ENCODE results near the gene MYO5A.

- TF ChIP-seq CTCF (optimal IDR thresholded peaks at IDR 0.05 in 1 of 3, IDR thresholded peaks at IDR 0.05 in 1 of 3, conservative IDR thresholded peaks at IDR 0.05 in 1 of 3; ENCODE audit: extremely low read depth in 1 of 3, insufficient read depth in 2 of 3, low read length in 3 of 3), result peak in 1 of 3 experiments; percentile 66
- no peak for TF ChIP-seq EZH2 (IDR thresholded peaks at IDR 0.05; ENCODE audit: low read length)
These were observed at the start of gene MYO5A for GRCh38 chr15:52528564-52529340.
